ENCODE measurements around the gene TACR2. TPM values are rescaled to one million over a fixed set of nuclear protein-coding genes. Genes with fewer than 3 reads are reported as not detected.

The TACR2 gene
- total RNA-seq, 1 donor from 2014 or later = not detected

DNA sequence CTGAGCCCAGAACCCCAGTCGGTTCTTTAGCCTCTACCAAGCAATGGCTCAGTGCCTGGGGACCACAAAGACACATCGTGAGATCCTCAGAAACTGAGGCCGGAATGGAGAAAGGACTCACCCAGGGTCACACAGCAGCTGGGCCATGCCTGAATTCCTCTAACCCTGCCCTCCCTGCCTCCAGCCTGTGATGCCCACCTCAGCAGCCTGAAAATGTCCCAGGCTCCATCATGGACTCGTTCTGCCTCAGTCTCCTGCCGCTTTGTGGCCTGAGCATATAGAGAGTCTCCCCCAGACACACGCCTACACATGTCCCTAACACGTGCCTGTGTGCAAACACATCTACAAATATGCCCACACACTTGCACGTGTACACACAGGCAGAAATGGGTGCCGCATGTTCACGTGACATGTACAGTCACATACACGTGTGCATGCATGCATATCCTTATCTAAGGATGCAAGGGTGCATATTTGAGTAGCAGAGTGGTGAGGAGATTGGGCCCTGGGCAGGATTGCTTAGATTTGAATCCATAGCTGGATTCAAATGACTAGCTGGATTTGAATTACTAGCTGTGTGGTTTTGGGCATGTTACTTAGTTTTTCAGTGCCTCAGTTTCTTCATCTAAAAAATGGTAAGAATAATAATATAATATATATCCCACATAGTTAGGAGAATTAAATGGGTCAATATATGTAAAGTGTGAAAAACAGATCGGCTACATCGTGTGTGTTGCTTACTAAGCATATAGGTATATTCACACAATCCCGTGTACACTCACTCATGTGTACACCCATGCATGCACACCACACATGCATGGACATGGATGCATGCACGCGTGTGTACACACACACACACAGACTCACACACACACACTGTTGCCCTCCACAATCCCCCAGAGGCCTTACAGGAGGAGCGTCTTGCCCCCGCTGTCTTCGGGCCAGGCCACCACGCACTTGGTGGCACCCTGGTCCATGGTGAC lies 2.4 kb downstream of the TACR2 start:
- H3K9me3 Mint-ChIP-seq = no peaks in the 10 kb centered on the region
- peaks cover 15% of the 10 kb centered on the region for H3K4me1 Mint-ChIP-seq
- DNase-seq (no peak), ATAC-seq (ENCODE audit: low read depth) (no peak)
- TF ChIP-seq, protein P1, sequence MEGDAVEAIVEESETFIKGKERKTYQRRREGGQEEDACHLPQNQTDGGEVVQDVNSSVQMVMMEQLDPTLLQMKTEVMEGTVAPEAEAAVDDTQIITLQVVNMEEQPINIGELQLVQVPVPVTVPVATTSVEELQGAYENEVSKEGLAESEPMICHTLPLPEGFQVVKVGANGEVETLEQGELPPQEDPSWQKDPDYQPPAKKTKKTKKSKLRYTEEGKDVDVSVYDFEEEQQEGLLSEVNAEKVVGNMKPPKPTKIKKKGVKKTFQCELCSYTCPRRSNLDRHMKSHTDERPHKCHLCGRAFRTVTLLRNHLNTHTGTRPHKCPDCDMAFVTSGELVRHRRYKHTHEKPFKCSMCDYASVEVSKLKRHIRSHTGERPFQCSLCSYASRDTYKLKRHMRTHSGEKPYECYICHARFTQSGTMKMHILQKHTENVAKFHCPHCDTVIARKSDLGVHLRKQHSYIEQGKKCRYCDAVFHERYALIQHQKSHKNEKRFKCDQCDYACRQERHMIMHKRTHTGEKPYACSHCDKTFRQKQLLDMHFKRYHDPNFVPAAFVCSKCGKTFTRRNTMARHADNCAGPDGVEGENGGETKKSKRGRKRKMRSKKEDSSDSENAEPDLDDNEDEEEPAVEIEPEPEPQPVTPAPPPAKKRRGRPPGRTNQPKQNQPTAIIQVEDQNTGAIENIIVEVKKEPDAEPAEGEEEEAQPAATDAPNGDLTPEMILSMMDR (IDR thresholded peaks at IDR 0.05) = no peak
- no peak overlapping the region for H3K4me3 Mint-ChIP-seq
- POLR2A ChIA-PET = no interaction called here
- intact Hi-C loops (cut with micrococcal nuclease) = loop anchor here (5.0 kb wide), 1 partner anchor 407 kb away; no protein-coding TSS in a partner anchor
- H3K36me3 Mint-ChIP-seq (ENCODE audit: low read depth) = no peaks in the 10 kb centered on the region
- H3K27ac Mint-ChIP-seq = no peak overlapping the region
- H3K27me3 Mint-ChIP-seq = peaks cover 15% of the 10 kb centered on the region
- CTCF ChIA-PET = interaction anchor here (0.6 to 1.0 kb wide), 2 partner anchors 22 to 25 kb away, joined by 3 read pairs; no protein-coding TSS in a partner anchor

GRCh38 chr10:69413221-69413865 lies 3.4 kb downstream of the TACR2 start:
- intact Hi-C loops (cut with micrococcal nuclease) = loop anchor here (1.0 to 5.0 kb wide), 3 partner anchors 21 to 406 kb away; no protein-coding TSS in a partner anchor
- POLR2A ChIA-PET = no interaction called here
- Mint-ChIP-seq H3K36me3 (ENCODE audit: low read depth) (no peaks in the 10 kb centered on the region), H3K27me3 (peaks cover 15% of the 10 kb centered on the region), H3K27ac (peak overlapping the region; percentile 61), H3K9me3 (no peaks in the 10 kb centered on the region), H3K4me1 (peaks cover 21% of the 10 kb centered on the region), H3K4me3 (no peak overlapping the region)
- no peak for ATAC-seq (ENCODE audit: low read depth)
- peak; percentile 22 for DNase-seq
- TF ChIP-seq, protein P1 (IDR thresholded peaks at IDR 0.05) = no peak
- CTCF ChIA-PET = interaction anchor here (0.6 to 1.0 kb wide), 4 partner anchors 20 to 177 kb away, joined by 3 to 7 read pairs (median 4); no protein-coding TSS in a partner anchor

DNA sequence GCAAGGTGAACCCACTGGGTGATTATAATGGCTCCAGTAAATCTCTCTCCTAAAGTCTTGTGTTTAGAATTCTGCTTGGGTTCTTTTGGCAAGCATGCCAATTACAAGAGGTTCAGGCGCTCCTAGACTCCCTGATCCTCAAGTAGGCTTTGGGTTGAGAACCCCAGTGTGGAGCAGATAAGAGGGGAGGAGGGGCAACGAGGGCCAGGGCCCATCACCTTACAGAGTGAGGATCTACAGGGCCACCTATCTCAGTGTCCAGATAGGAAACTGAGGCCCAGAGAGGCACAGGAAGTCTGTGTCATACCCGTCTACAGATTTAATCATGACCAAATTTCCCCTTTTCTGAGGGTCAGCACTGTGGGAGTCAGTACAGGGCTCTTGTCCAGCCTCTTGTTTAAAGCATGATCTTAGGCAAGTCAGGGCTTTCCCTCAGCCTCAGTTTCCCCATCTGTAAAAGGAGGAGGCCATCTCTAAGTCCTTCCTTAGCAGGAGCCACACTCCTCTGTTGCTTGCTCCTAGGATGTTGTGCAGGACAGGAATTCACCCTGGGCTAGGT lies 4.4 kb downstream of the TACR2 start:
- intact Hi-C loops (cut with micrococcal nuclease) = loop anchor here (5.0 kb wide), 1 partner anchor 405 kb away; no protein-coding TSS in a partner anchor
- peaks cover 28% of the 10 kb centered on the region for H3K4me1 Mint-ChIP-seq
- TF ChIP-seq, protein P1 (IDR thresholded peaks at IDR 0.05) = no peak
- ATAC-seq (ENCODE audit: low read depth) (no peak), DNase-seq (no peak)
- CTCF ChIA-PET = interaction anchor here (1.0 to 1.4 kb wide), 2 partner anchors 19 to 174 kb away, joined by 3 to 4 read pairs; no protein-coding TSS in a partner anchor
- H3K4me3 Mint-ChIP-seq = no peak overlapping the region
- no peaks in the 10 kb centered on the region for H3K36me3 Mint-ChIP-seq (ENCODE audit: low read depth)
- POLR2A ChIA-PET = no interaction called here
- no peak overlapping the region for H3K27ac Mint-ChIP-seq
- H3K27me3 Mint-ChIP-seq = peaks cover 11% of the 10 kb centered on the region
- no peaks in the 10 kb centered on the region for H3K9me3 Mint-ChIP-seq

DNA sequence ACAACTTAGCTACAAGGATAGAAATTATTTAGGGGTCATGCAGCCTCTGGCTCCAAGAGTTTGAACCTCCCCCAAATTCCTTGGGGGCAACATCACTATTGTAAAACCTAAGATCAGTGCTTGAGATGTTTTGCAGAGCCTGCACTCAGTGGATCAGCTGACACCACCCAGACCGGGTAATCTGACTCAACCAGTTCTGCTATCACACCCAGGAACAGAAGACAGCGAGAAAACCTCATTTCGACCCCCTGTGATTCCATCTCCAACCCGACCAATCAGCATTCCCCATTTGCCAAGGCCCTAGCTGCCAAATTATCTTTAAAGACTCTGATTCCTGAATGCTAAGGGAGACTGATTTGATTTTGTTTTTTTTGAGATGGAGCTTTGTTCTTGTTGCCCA lies 5.2 kb downstream of the TACR2 start:
- Mint-ChIP-seq H3K4me1 (peaks cover 28% of the 10 kb centered on the region), H3K27me3 (peaks cover 11% of the 10 kb centered on the region), H3K27ac (no peak overlapping the region), H3K4me3 (no peak overlapping the region), H3K9me3 (no peaks in the 10 kb centered on the region), H3K36me3 (ENCODE audit: low read depth) (no peaks in the 10 kb centered on the region)
- POLR2A ChIA-PET = interaction anchor here (1.1 kb wide), 1 partner anchor 93 kb away, joined by 4 read pairs; no protein-coding TSS in a partner anchor
- ATAC-seq (ENCODE audit: low read depth) (no peak), DNase-seq (no peak)
- intact Hi-C loops (cut with micrococcal nuclease) = loop anchor here (2.0 to 5.0 kb wide), 2 partner anchors 13 to 404 kb away; no protein-coding TSS in a partner anchor
- TF ChIP-seq, protein P1 (IDR thresholded peaks at IDR 0.05) = no peak
- CTCF ChIA-PET = interaction anchor here (1.4 to 1.7 kb wide), 2 partner anchors 97 to 173 kb away, joined by 3 to 4 read pairs; no protein-coding TSS in a partner anchor
